Measurements from ENCODE around the gene KIAA1958. TPM values are rescaled to one million over a fixed set of nuclear protein-coding genes. Genes with fewer than 3 reads are reported as not detected.

The KIAA1958 gene
- total and polyA plus RNA-seq, 2 of the 4 experiments (the other 2 are of a cell fraction), result 0.65 to 1.8 TPM

DNA sequence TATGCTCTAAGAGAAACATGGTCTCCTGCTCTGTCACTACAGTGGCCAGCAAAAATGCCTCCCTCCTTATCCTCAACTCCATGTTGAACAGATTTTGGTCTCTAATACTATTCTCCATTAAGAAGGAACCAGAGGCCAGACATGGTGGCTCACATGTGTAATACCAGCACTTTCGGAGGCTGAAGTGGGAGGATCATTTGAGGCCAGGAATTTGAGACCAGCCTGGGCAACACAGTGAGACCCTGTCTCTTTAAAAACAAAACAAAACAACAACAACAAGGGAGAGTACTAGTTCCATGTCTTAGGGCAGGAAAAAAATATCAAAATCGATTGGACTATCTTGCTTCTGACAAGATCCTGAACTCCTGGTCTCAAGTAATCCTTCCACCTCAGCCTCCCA, 216.7 kb downstream of the KIAA1958 start:
- intact Hi-C loops (cut with micrococcal nuclease) (no loop called here), in situ Hi-C loops (cut with MboI; ENCODE audit: low sequenced_read_pairs) (loop anchor here (25.0 kb wide), 2 partner anchors 616 to 941 kb away; no protein-coding TSS in a partner anchor), dilution Hi-C loops (cut with HindIII; ENCODE audit: low sequenced_read_pairs, unreplicated experiment) (no loop called here)
- no peak overlapping the region for H2BK120ac ChIP-seq (ENCODE audit: low read depth, low read length)
- H3K4me2 ChIP-seq (ENCODE audit: low read depth, low read length), result no peak overlapping the region
- no peak overlapping the region for H3K14ac ChIP-seq (replicated peaks; ENCODE audit: low read depth, low read length)
- no peaks in the 10 kb centered on the region for H3K27me3 ChIP-seq (ENCODE audit: control insufficient read depth, insufficient read depth, low read length)
- no peak overlapping the region for H4K91ac ChIP-seq (ENCODE audit: insufficient read depth, low read depth, low read length)
- H3K9me1 ChIP-seq (ENCODE audit: insufficient read depth, low read length), result 0 out of 2 replicates have a peak, but pooled peaks cover 3% of the 10 kb centered on the region
- no peak overlapping the region for H3K27ac ChIP-seq (ENCODE audit: insufficient read depth, low read length)
- H2AFZ ChIP-seq (replicated peaks; ENCODE audit: low read length, poor library complexity), result no peak overlapping the region
- no peak overlapping the region for H4K5ac ChIP-seq (ENCODE audit: low read depth, low read length)
- H3K4me1 ChIP-seq (ENCODE audit: control insufficient read depth, insufficient read depth, low read length), result no peaks in the 10 kb centered on the region
- no peak overlapping the region for H4K8ac ChIP-seq (ENCODE audit: low read depth in 2 of 2, low read length in 2 of 2)
- H3K36me3 ChIP-seq (ENCODE audit: control insufficient read depth, insufficient read depth, low read length), result no peaks in the 10 kb centered on the region; the same call in 1 of the 2 replicates
- H2BK20ac ChIP-seq (ENCODE audit: low read depth, low read length), result no peak overlapping the region
- WGBS, 2 experiments (ENCODE audit: extremely low coverage in 2 of 2, insufficient read length in 1 of 2), result no CpG with 5 or more reads among the region's 2 CpGs
- H3K79me1 ChIP-seq (ENCODE audit: low read depth in 1 of 2, low read length in 2 of 2), result peaks cover 20% of the 10 kb centered on the region in 2 experiments
- H3K9ac ChIP-seq (ENCODE audit: low read depth, low read length), result no peak overlapping the region
- ChIA-PET CTCF (interaction anchor here (0.7 kb wide), 1 partner anchor 34 kb away, joined by 5 read pairs; no protein-coding TSS in a partner anchor), POLR2A (ENCODE audit: unreplicated experiment) (no interaction called here)
- no peak overlapping the region for H3K4me3 ChIP-seq (ENCODE audit: insufficient read depth, low read depth, low read length)
- no peak overlapping the region for H2BK15ac ChIP-seq (ENCODE audit: low read depth, low read length)
- H2BK5ac ChIP-seq (ENCODE audit: low read depth, low read length, poor library complexity, severe bottlenecking), result no peak overlapping the region
- no peak overlapping the region for H2AK9ac ChIP-seq (replicated peaks; ENCODE audit: low read depth, low read length, poor library complexity)
- H4K20me1 ChIP-seq (ENCODE audit: insufficient read depth, low read length), result no peaks in the 10 kb centered on the region; the same call in 1 of the 2 replicates
- TF ChIP-seq, protein P1, sequence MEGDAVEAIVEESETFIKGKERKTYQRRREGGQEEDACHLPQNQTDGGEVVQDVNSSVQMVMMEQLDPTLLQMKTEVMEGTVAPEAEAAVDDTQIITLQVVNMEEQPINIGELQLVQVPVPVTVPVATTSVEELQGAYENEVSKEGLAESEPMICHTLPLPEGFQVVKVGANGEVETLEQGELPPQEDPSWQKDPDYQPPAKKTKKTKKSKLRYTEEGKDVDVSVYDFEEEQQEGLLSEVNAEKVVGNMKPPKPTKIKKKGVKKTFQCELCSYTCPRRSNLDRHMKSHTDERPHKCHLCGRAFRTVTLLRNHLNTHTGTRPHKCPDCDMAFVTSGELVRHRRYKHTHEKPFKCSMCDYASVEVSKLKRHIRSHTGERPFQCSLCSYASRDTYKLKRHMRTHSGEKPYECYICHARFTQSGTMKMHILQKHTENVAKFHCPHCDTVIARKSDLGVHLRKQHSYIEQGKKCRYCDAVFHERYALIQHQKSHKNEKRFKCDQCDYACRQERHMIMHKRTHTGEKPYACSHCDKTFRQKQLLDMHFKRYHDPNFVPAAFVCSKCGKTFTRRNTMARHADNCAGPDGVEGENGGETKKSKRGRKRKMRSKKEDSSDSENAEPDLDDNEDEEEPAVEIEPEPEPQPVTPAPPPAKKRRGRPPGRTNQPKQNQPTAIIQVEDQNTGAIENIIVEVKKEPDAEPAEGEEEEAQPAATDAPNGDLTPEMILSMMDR (conservative IDR thresholded peaks at IDR 0.05; ENCODE audit: low read depth, low read length), result no peak
- TF ChIP-seq NFE2L2 (IDR thresholded peaks at IDR 0.05; ENCODE audit: low read depth, low read length) (no peak), FOS (IDR thresholded peaks at IDR 0.05; ENCODE audit: low read depth, low read length) (no peak), CHD1 (IDR thresholded peaks at IDR 0.05; ENCODE audit: low read depth, low read length) (no peak), RCOR1 (IDR thresholded peaks at IDR 0.05; ENCODE audit: insufficient replicate concordance, low read length) (no peak), RFX5 (IDR thresholded peaks at IDR 0.05; ENCODE audit: low read depth, low read length) (no peak), SMC3 (IDR thresholded peaks at IDR 0.05; ENCODE audit: low read depth, low read length) (no peak), MAZ (IDR thresholded peaks at IDR 0.05; ENCODE audit: borderline replicate concordance, low read depth, low read length) (no peak), BHLHE40 (IDR thresholded peaks at IDR 0.05; ENCODE audit: low read depth, low read length) (no peak), RAD21 (IDR thresholded peaks at IDR 0.05; ENCODE audit: low read length) (no peak), CEBPB (IDR thresholded peaks at IDR 0.05; ENCODE audit: low read depth, low read length) (no peak), MAFK (IDR thresholded peaks at IDR 0.05; ENCODE audit: low read depth, low read length) (no peak), MXI1 (IDR thresholded peaks at IDR 0.05; ENCODE audit: borderline replicate concordance, low read depth, low read length) (no peak), POLR2A (IDR thresholded peaks at IDR 0.05; ENCODE audit: low read depth, low read length) (no peak)
- TF ChIP-seq, protein P2, sequence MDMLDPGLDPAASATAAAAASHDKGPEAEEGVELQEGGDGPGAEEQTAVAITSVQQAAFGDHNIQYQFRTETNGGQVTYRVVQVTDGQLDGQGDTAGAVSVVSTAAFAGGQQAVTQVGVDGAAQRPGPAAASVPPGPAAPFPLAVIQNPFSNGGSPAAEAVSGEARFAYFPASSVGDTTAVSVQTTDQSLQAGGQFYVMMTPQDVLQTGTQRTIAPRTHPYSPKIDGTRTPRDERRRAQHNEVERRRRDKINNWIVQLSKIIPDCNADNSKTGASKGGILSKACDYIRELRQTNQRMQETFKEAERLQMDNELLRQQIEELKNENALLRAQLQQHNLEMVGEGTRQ (IDR thresholded peaks at IDR 0.05; ENCODE audit: low read depth, low read length), result no peak
- TF ChIP-seq, protein P3, sequence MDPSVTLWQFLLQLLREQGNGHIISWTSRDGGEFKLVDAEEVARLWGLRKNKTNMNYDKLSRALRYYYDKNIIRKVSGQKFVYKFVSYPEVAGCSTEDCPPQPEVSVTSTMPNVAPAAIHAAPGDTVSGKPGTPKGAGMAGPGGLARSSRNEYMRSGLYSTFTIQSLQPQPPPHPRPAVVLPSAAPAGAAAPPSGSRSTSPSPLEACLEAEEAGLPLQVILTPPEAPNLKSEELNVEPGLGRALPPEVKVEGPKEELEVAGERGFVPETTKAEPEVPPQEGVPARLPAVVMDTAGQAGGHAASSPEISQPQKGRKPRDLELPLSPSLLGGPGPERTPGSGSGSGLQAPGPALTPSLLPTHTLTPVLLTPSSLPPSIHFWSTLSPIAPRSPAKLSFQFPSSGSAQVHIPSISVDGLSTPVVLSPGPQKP (IDR thresholded peaks at IDR 0.05; ENCODE audit: borderline replicate concordance, low read depth, low read length), result no peak
- H3K4ac ChIP-seq (ENCODE audit: low read depth, low read length), result no peak overlapping the region
- BruUV-seq (replicated peaks), result no TSS peak
- ATAC-seq (ENCODE audit: low read depth) (no peak), DNase-seq (no peak)
- H2AK5ac ChIP-seq (ENCODE audit: low read depth, low read length), result no peak overlapping the region
- no peaks in the 10 kb centered on the region for H3K9me3 ChIP-seq (ENCODE audit: control insufficient read depth, insufficient read depth, low read length)
- no peak overlapping the region for H3K56ac ChIP-seq (ENCODE audit: extremely low read depth, insufficient read depth, low read length)
- no peak overlapping the region for H3K18ac ChIP-seq (ENCODE audit: low read depth, low read length)
- H3K23ac ChIP-seq (ENCODE audit: low read depth, low read length), result no peak overlapping the region
